Retinal pigment epithelial cell (primary cell): ENCODE results near the gene CD320.

Source experiments
- DNase-seq: peaks from one replicate; pipeline ENCODE4 v3.0.0-alpha.2; 2010; ENCODE audit warnings: low read depth
- H3K4me3 ChIP-seq: 2 replicates; pipeline ENCODE4 v1.5.1; 2011; ENCODE audit warnings: mild to moderate bottlenecking, low read length, control low read depth, moderate library complexity
- CTCF ChIP-seq: conservative IDR thresholded peaks from 2 replicates; pipeline ENCODE4 v1.5.1; 2011; ENCODE audit warnings: low read depth, low read length, control low read depth, inconsistent platforms

Gene CD320

GRCh38 chr19:8329996-8330395, 21.8 kb upstream of the CD320 start:
- DNase-seq = no peak
- TF ChIP-seq CTCF = no peak

GRCh38 chr19:8325454-8325853, 17.3 kb upstream of the CD320 start:
- H3K4me3 ChIP-seq = no peak overlapping the region
- TF ChIP-seq CTCF = no peak
- no peak for DNase-seq

More at GRCh38 chr19:8329996-8330395, 21.8 kb upstream of the CD320 start:
- H3K4me3 ChIP-seq = no peak overlapping the region

GRCh38 chr19:8324186-8325050, 16.3 kb upstream of the CD320 start:
- H3K4me3 ChIP-seq = no peak overlapping the region
- TF ChIP-seq CTCF = no peak
- DNase-seq = no peak

- TF ChIP-seq CTCF = no peak
- no peak overlapping the region for H3K4me3 ChIP-seq
- no peak for DNase-seq
These were observed 15.6 kb upstream of the CD320 start for GRCh38 chr19:8323781-8324185.

GRCh38 chr19:8322638-8322997, 14.5 kb upstream of the CD320 start:
- TF ChIP-seq CTCF = no peak
- H3K4me3 ChIP-seq = peak overlapping the region; percentile 99

GRCh38 chr19:8321986-8322637, 14.0 kb upstream of the CD320 start:
- no peak for TF ChIP-seq CTCF
- no peak for DNase-seq
- peak overlapping the region; percentile 99 for H3K4me3 ChIP-seq

More at GRCh38 chr19:8322638-8322997, 14.5 kb upstream of the CD320 start:
- no peak for DNase-seq
